H1 (cell line): ENCODE data around the gene INPP5B.

Experiments used
- BRCA1 ChIP-seq: IDR thresholded peaks from 2 replicates; pipeline ENCODE4 v1.6.1; 2012; ENCODE audit warnings: low read depth, low read length, improper control_type of control experiment
- CTCF ChIP-seq, 3 experiments: IDR thresholded peaks; 1 replicate in 2 of 3; 2 replicates in 1 of 3; pipeline versions ENCODE4 v1.5.1 to v1.6.1; 2011; ENCODE audit warnings: low read length in 3 of 3, mild to moderate bottlenecking in 3 of 3, inconsistent platforms in 2 of 3, low read depth in 1 of 3, moderate library complexity in 1 of 3; ENCODE audit not compliant: insufficient read depth in 1 of 3; ENCODE audit errors: control extremely low read depth in 1 of 3
- EGR1 ChIP-seq: IDR thresholded peaks from 2 replicates; pipeline ENCODE4 v1.6.1; 2011; ENCODE audit warnings: low read depth, low read length, borderline replicate concordance
- EZH2 ChIP-seq: fragments of 200-600 bp; sonication (generic); IDR thresholded peaks from 2 replicates; pipeline ENCODE4 v1.7.1; 2012; ENCODE audit warnings: low read depth, mild to moderate bottlenecking, moderate library complexity, low read length, inconsistent platforms; ENCODE audit not compliant: severe bottlenecking
- GABPA ChIP-seq: IDR thresholded peaks from 2 replicates; pipeline ENCODE4 v1.6.1; 2011; ENCODE audit warnings: mild to moderate bottlenecking, low read length, moderate library complexity, borderline replicate concordance; ENCODE audit not compliant: insufficient read depth
- JUND ChIP-seq: IDR thresholded peaks from 2 replicates; pipeline ENCODE4 v1.6.1; 2011; ENCODE audit warnings: mild to moderate bottlenecking, improper control_type of control experiment, low read length
- POLR2AphosphoS5 ChIP-seq: IDR thresholded peaks from 2 replicates; pipeline ENCODE4 v1.6.1; 2011; ENCODE audit warnings: low read depth, low read length
- RFX5 ChIP-seq: IDR thresholded peaks from 2 replicates; pipeline ENCODE4 v1.6.1; 2011; ENCODE audit warnings: low read depth, low read length, improper control_type of control experiment, borderline replicate concordance
- SIX5 ChIP-seq: IDR thresholded peaks from 2 replicates; pipeline ENCODE4 v1.6.1; 2011; ENCODE audit warnings: mild to moderate bottlenecking, low read depth, low read length
- SUZ12 ChIP-seq: fragments of 200-600 bp; sonication (generic); IDR thresholded peaks from 2 replicates; pipeline ENCODE4 v1.6.1; 2012; ENCODE audit warnings: mild to moderate bottlenecking, inconsistent platforms, low read length, moderate library complexity, mixed read lengths

GRCh38 chr1:37844536-37844935 lies 102.3 kb downstream of the INPP5B start:
- TF ChIP-seq CTCF (IDR thresholded peaks at IDR 0.05; ENCODE audit: control extremely low read depth in 1 of 3, insufficient read depth in 1 of 3, low read depth in 1 of 3, low read length in 3 of 3) (no peak), JUND (no peak), RFX5 (no peak), EGR1 (no peak), POLR2AphosphoS5 (no peak), BRCA1 (no peak), SUZ12 (no peak), SIX5 (no peak), EZH2 (no peak), GABPA (no peak)
